22Rv1 (cell line): ENCODE data around the gene AKT3.

Experiments used
- H3K27ac ChIP-seq: fragments of 450-650 bp; 2 replicates; pipeline ENCODE4 v1.5.1; 2017
- CTCF ChIP-seq: fragments of 450-650 bp; IDR thresholded peaks from 2 replicates; pipeline ENCODE4 v1.5.1; 2017; ENCODE audit warnings: mild to moderate bottlenecking
- ZFX ChIP-seq: fragments of 450-650 bp; IDR thresholded peaks from 2 replicates; pipeline ENCODE4 v1.6.1; 2017; ENCODE audit warnings: antibody characterized with exemption, borderline replicate concordance

The AKT3 gene

GRCh38 chr1:243796016-243796415 lies 54.0 kb downstream of the AKT3 start:
- no peak for TF ChIP-seq CTCF
- no peak for TF ChIP-seq ZFX
- no peak overlapping the region for H3K27ac ChIP-seq

GRCh38 chr1:243793298-243793697 lies 56.7 kb downstream of the AKT3 start:
- H3K27ac ChIP-seq = no peak overlapping the region

GRCh38 chr1:243792891-243793290 lies 57.2 kb downstream of the AKT3 start:
- H3K27ac ChIP-seq = no peak overlapping the region
- TF ChIP-seq ZFX = no peak
- TF ChIP-seq CTCF = no peak

More at GRCh38 chr1:243793298-243793697, 56.7 kb downstream of the AKT3 start:
- TF ChIP-seq ZFX (no peak), CTCF (no peak)

GRCh38 chr1:243792401-243792800 lies 57.6 kb downstream of the AKT3 start:
- TF ChIP-seq CTCF (no peak), ZFX (no peak)
- H3K27ac ChIP-seq = no peak overlapping the region

GRCh38 chr1:243791586-243792267 lies 58.3 kb downstream of the AKT3 start:
- TF ChIP-seq CTCF (no peak), ZFX (no peak)
- no peak overlapping the region for H3K27ac ChIP-seq

- TF ChIP-seq ZFX (no peak), CTCF (no peak)
- no peak overlapping the region for H3K27ac ChIP-seq
These were observed 59.6 kb downstream of the AKT3 start for GRCh38 chr1:243790404-243790803.

- no peak overlapping the region for H3K27ac ChIP-seq
- TF ChIP-seq ZFX = no peak
- no peak for TF ChIP-seq CTCF
These were observed 63.5 kb downstream of the AKT3 start for GRCh38 chr1:243786531-243786930.
